Superior temporal gyrus (tissue), 1 donor: Measurements from ENCODE around the gene PXYLP1.
"Not testable (repeated sequence)": the region's sequence is repeated elsewhere in the genome, so short reads cannot be mapped to it uniquely, and the experiment has no call there.

Experiments
- DNase-seq: peaks from one replicate; pipeline ENCODE4 v3.0.0-alpha.2; 2016; ENCODE audit errors: extremely low spot score

The PXYLP1 gene

DNA sequence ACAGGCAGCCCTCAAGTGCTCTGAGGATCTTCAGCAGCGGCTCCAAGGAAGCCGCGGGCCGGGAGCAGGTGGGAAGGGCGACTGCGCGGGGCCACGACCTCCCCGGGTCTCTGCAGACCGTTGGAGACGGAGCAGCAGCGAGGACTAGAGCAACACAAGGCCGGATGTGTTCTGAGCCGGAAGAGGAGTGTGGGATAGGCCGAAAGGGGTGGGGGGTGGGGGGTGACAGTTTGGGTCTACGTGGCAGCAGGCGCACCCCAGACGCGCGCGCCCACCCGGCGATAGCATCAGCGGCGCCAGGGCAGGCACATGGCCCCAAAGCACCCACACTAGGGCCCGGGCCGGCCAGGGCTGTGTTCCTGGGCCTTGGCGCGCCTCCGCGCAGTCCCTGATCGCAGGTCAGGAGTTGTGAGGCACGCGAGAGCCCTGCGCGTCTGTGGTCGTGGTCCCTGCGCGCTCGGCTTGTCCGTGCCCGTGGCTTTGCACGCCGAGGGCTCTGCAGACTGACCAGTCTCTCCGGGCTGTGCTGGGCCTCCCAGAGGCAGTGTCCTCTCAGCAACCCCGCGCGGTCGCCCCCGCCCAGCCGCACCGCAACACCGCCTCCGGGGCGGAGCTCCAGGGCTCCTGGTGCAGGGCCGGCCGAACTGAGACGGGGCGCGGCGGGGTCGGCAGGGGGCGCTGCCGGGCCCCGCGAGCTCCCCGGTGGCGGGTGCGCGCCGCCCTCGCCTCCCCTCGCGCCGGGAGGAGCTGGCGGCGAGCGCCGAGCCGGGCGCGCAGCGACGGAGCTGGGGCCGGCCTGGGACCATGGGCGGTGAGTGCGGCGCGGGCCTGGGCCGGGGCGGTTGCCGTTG, at the start of gene PXYLP1:
Gene PXYLP1, plus strand, starts transcription at position 725 of the 851 bp plus-strand sequence. CDS start 28,351 bp downstream, outside the sequence.
- DNase-seq = peak; percentile 83

GRCh38 chr3:141183606-141184005, 48.0 kb upstream of the PXYLP1 start:
- DNase-seq = no peak

GRCh38 chr3:141184430-141184829, 47.2 kb upstream of the PXYLP1 start:
- no peak for DNase-seq

- no peak for DNase-seq
These were observed 40.4 kb upstream of the PXYLP1 start for GRCh38 chr3:141191097-141191749.

DNA sequence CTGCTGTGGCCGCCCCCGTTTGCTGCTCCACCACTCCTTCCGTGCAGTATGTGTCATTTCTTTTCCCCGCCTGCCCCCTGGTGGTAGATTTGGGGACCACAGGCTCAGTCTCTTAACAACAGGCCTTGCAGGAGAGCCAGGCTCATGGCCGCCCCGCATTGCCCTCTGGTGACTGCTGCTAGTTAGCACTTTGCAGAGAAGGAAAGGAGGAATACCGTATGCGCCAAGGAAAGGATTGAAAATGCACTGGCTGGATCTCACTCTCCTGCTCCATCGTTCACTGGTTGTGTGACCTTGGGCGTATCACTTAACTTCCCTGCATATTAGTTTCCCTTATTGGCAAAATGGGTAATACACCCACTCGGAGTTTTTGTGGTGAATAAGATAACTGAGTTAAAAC, 39.3 kb upstream of the PXYLP1 start:
- DNase-seq = peak; percentile 99

DNA sequence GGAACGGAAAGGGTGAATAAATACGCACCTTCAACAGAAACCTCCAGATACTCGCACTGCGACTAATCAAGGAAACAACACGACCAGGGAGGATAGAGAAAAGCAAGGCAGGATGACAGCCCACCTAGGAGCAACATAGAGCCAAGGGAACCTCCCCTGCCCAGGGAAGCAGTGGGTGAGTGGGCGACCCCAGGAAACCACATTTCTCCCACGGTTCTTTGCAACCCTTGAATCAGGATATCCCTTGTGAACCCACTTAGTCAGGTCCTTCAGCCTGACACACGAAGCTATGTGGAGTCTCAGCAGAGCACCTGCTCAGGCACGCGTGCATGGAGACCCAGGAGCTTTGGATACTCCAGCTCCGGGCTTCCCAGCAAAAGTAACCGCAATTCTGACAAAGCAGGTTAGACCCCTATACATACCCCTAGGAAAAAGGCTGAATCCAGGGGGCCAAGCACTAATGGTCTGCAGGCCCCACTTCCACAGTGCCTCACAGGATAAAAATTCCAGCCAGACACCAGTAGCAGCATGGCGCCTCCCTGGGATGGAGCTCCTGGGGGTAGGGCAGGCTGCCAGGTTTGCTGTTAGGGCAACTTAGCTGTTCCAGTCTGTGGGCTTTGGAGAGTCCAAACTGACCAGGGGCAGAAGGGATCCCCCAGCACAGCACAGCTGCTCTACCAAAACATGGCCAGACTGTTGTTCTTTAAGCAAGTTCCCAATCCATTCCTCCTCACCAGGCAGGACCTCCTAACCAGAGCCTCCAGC, 38.4 kb upstream of the PXYLP1 start:
- no peak for DNase-seq

DNA sequence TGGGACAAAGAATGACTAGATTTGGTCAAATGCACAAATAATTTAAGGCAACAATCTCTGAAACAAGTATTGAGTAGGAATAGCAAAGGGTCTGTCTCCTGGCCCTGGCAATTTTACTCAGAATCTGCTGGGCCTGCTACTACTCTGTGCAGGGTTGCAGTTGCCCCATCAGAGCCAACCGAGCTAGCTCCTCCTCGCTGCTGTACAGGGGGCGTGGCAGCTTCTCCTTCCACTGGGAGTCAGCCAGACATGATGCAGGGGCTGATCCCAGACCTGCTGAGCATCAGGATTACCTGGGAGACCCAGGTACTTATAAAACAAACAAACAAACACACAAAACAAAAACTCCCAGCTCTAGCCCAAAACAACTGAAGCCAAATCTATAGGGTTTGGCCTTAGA, 30.5 kb upstream of the PXYLP1 start:
- no peak for DNase-seq

GRCh38 chr3:141202682-141203081, 28.9 kb upstream of the PXYLP1 start:
- no peak for DNase-seq

DNA sequence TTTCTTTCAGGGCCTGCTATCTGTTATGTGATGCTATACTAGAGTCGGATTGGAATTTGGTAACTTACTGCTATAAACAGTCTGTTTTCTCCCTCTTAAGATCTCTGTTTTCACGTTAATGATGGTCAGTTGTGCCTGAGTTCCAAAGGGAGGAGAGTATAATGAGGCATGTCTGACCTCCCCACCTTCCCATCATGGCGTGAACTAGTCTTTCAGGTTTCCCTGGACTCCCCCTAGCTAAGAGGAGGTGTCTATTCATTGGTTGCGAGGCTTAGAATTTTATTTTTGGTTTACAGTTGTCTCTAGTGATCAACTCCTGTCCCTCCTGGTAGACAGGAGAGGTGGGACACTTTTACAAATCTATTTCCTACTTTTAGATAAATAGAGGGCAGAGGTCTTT, 27.8 kb upstream of the PXYLP1 start:
- no peak for DNase-seq

- DNase-seq = no peak
These were observed 27.3 kb upstream of the PXYLP1 start for GRCh38 chr3:141204343-141204742.

DNA sequence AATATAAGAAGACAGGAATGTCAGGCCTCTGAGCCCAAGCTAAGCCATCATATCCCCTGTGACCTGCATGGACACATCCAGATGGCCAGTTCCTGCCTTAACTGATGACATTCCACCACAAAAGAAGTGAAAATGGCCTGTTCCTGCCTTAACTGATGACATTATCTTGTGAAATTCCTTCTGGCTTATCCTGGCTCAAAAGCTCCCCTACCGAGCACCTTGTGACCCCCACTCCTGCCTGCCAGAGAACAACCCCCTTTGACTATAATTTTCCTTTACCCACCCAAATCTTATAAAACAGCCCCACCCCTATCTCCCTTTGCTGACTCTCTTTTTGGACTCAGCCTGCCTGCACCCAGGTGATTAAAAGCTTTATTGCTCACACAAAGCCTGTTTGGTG, 20.3 kb upstream of the PXYLP1 start:
- not testable (repeated sequence) for DNase-seq

- no peak for DNase-seq
These were observed 19.5 kb upstream of the PXYLP1 start for GRCh38 chr3:141212101-141212500.

DNA sequence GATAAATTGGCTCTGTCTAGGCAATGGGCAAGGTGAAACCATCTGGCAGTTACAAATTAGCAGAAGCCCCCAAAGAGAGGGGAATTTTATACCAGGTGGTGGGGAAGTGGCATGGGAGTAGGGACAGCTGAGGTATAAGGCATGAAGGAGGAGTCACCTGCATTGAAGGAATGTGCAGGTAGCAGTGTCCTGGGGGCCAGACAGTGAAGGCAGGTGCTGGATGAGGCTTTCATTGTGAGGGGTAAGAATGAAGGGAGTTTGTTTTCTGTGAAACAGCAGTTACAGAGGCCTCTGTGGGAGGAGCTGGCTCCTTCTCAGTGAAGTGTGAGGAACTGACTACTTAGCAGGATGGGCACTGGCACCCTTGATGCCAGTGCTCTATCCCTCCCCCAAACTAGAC, 19.1 kb upstream of the PXYLP1 start:
- no peak for DNase-seq

- no peak for DNase-seq
These were observed 14.7 kb upstream of the PXYLP1 start for GRCh38 chr3:141216975-141217374.

DNA sequence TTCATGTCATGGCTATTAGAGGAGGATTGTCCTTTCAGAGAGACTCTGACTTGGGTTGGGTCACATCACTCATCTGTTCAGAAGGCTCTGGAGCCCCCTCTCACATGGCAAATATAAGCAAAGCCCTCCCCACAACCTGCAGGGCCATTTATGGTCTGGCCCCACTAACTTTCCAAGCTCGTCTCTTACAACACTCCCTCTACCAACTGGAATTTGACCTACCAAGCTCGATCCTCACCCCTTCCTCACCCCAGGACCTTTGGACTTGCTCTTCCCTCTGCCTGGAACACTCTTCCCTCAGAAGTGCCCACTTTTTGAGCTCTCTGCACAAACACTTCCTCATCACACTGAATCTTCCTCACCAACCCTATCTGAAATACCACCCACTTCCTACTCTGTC, 14.2 kb upstream of the PXYLP1 start:
- no peak for DNase-seq

- peak; percentile 34 for DNase-seq
These were observed 13.3 kb upstream of the PXYLP1 start for GRCh38 chr3:141218162-141218835.

GRCh38 chr3:141218926-141219325, 12.7 kb upstream of the PXYLP1 start:
- DNase-seq = no peak

GRCh38 chr3:141223673-141224166, 7.9 kb upstream of the PXYLP1 start:
- no peak for DNase-seq

DNA sequence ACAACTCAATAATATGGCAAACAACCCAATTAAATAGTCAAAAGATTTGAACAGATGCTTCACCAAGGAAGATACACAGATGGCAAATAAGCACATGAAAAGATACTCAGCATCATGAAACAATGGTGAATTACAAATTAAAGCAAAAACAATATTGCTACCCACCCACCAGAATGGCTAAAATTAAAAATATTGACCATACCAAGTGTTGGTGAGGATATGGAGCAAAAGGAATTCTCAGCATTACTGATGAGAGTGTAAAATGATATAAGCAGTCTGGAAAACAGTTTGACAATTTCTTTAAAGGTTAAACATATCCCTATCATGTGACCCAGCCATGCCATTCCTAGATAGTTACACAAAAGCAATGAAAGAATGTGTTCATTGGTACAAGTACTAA, 5.7 kb upstream of the PXYLP1 start:
- DNase-seq = no peak

DNA sequence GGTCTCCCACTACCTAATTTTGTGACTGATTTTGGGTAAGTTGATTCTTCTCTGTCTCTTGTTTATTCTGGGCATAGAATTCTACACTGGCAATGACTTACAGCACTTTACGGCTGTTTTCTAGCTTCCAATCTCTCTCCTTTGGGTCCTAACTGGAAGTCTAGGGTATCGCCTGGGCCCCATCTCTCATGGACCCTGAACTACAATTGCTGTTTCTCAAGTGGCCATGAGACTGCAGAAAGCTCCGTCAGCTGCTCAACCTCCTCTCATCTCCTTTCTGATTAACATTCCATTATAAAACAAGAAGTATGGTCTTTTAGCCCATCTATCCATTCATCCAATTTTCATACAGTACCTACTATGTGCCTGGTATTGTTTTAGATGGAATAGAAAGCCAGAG, 4.4 kb upstream of the PXYLP1 start:
- DNase-seq = no peak

- DNase-seq = no peak
These were observed 3.9 kb upstream of the PXYLP1 start for GRCh38 chr3:141227752-141228151.

DNA sequence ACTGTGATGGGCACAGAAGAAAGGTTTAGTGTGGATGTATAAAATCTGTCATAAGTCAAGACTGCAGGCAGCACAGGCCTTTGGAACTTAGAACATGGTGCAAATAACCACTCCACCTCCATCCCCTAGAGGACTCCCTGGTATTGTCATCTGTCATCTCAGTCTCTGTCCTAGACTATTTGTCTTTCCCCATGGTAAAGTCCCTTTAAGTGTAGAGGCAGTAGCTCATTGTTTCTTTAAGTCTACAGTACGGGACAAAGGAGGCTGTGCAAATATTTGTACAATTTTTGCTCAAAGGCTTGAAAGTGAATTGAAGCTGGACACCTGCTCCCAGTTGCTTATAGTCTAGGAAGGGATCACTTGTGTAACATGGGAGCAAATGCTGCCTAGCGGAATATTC, 3.2 kb upstream of the PXYLP1 start:
- no peak for DNase-seq
